ENCODE measurements around the gene CHI3L2. TPM values are rescaled to one million over a fixed set of nuclear protein-coding genes. Genes with fewer than 3 reads are reported as not detected.
A peak's percentile ranks its signal among the peaks of the same experiment; 100 is the strongest.

The CHI3L2 gene
- total and polyA plus RNA-seq, 10 of the 15 experiments (the other 5 are each of a cell fraction or from before 2014, with no cell fraction given) = 37.1 to 508 (median 98.3) TPM

GRCh38 chr1:111192658-111193519 is 34.6 kb upstream of the CHI3L2 start:
- ChIA-PET SMC1A (ENCODE audit: uncharacterized antibody, unreplicated experiment) (interaction anchor here (0.9 to 8.3 kb wide), 19 partner anchors 8 to 162 kb away, joined by 3 to 105 read pairs (median 8); partner anchors contain the start of genes CEPT1 and DRAM2), POLR2A (interaction anchor here (1.0 to 12.8 kb wide), 11 partner anchors 9 to 66 kb away, joined by 3 to 371 read pairs (median 4); no protein-coding TSS in a partner anchor), RAD21 (ENCODE audit: unreplicated experiment) (interaction anchor here (0.7 to 15.0 kb wide), 12 partner anchors 9 to 65 kb away, joined by 3 to 542 read pairs (median 4); partner anchors contain the start of genes CEPT1 and DRAM2), CTCF (interaction anchor here (0.8 to 14.9 kb wide), 9 partner anchors 8 to 207 kb away, joined by 3 to 239 read pairs (median 5); no protein-coding TSS in a partner anchor)
- WGBS (ENCODE audit: insufficient coverage, insufficient replicate concordance, low lambda C conversion rate, missing lambda C conversion rate) = 8% methylated on average over 10 of the region's 10 CpGs
- H2AFZ ChIP-seq (ENCODE audit: control insufficient read depth, low read depth, low read length) = no peak overlapping the region
- no peaks in the 10 kb centered on the region for H3K9me3 ChIP-seq (replicated peaks; ENCODE audit: control insufficient read depth, insufficient read depth, low read length)
- no peak for FAIRE-seq
- DNase-seq (ENCODE audit: low read depth, low spot score) = no peak
- peaks cover 61% of the 10 kb centered on the region for H3K79me2 ChIP-seq (ENCODE audit: control insufficient read depth, insufficient read depth, low read length)
- in situ Hi-C loops (cut with MboI) (no loop called here), intact Hi-C loops (cut with micrococcal nuclease; ENCODE audit: unreplicated experiment) (loop anchor here (5.0 kb wide), 1 partner anchor 46 kb away; no protein-coding TSS in a partner anchor)
- H3K4me2 ChIP-seq (ENCODE audit: control insufficient read depth, insufficient read depth) = peak overlapping the region; percentile 61
- no peaks in the 10 kb centered on the region for H4K20me1 ChIP-seq (ENCODE audit: control insufficient read depth, insufficient read depth)
- peaks cover 25 to 52% of the 10 kb centered on the region in 2 experiments for H3K36me3 ChIP-seq (ENCODE audit: control insufficient read depth in 2 of 2, insufficient read depth in 2 of 2, low read length in 1 of 2)
- H3K27ac ChIP-seq (ENCODE audit: control insufficient read depth, insufficient read depth) = peak overlapping the region; percentile 92
- peak overlapping the region; percentile 50 for H3K4me3 ChIP-seq
- H3K4me1 ChIP-seq (ENCODE audit: control insufficient read depth, insufficient read depth, low read length) = peaks cover 35% of the 10 kb centered on the region
- peak; percentile 44 for ATAC-seq
- BruUV-seq (replicated peaks) = TSS peak; percentile 59
- no peaks in the 10 kb centered on the region for H3K27me3 ChIP-seq (replicated peaks in 1 of 2; ENCODE audit: control insufficient read depth in 2 of 2, insufficient read depth in 2 of 2, low read length in 1 of 2)
- peak overlapping the region; percentile 46 for H3K9ac ChIP-seq (ENCODE audit: control insufficient read depth, insufficient read depth, low read length)
- TF ChIP-seq ZZZ3 (IDR thresholded peaks at IDR 0.05; ENCODE audit: control insufficient read depth, insufficient read length, low read depth) (no peak), ZSCAN29 (IDR thresholded peaks at IDR 0.05) (no peak), BHLHE40 (IDR thresholded peaks at IDR 0.05; ENCODE audit: borderline replicate concordance in 1 of 2, low read depth in 2 of 2, low read length in 1 of 2) (peak in 1 of 2 experiments; percentile 11; a peak in 1 of 4 replicates), RELA (IDR thresholded peaks at IDR 0.05; ENCODE audit: borderline replicate concordance, partially characterized antibody) (peak; percentile 69), GATAD2B (conservative IDR thresholded peaks at IDR 0.05; ENCODE audit: low read depth) (0 out of 2 replicates have a peak, but pooled peaks have one; percentile 15), ZBED1 (IDR thresholded peaks at IDR 0.05; ENCODE audit: borderline replicate concordance) (peak; percentile 10; the same call in 1 of the 2 replicates), ATF2 (IDR thresholded peaks at IDR 0.05; ENCODE audit: low read length) (peak; percentile 41; the same call in 1 of the 2 replicates), BRCA1 (IDR thresholded peaks at IDR 0.05; ENCODE audit: low read depth, low read length) (no peak), CEBPZ (IDR thresholded peaks at IDR 0.05; ENCODE audit: low read depth, low read length) (no peak), SPI1 (IDR thresholded peaks at IDR 0.05; ENCODE audit: borderline replicate concordance, insufficient read depth, low read depth, low read length) (peak; percentile 90), CHD2 (IDR thresholded peaks at IDR 0.05; ENCODE audit: borderline replicate concordance, low read depth, low read length) (0 out of 2 replicates have a peak, but pooled peaks have one; percentile 25), BCLAF1 (IDR thresholded peaks at IDR 0.05) (no peak), SIN3A (IDR thresholded peaks at IDR 0.05; ENCODE audit: low read depth, low read length) (0 out of 2 replicates have a peak, but pooled peaks have one; percentile 45)

All from GM12878 (cell line).